IMR-90 (cell line): Measurements from ENCODE around the gene EEF1G. TPM values are rescaled to one million over a fixed set of nuclear protein-coding genes. Genes with fewer than 3 reads are reported as not detected.

Experiments
- ATAC-seq: fragments of 200-7000 bp; cut with Tn5 transposase; 2 replicates; pipeline ENCODE4 v1.9.1; 2020; ENCODE audit warnings: low read depth, mild to moderate bottlenecking, moderate library complexity
- BruUV-seq: library from RNA; stranded (reverse); fragments of 400-500 nt; replicated peaks from 2 replicates; lab custom pipeline; 2021; lab: Mats Ljungman, UMichigan
- CTCF ChIA-PET: fragments of 300-600 bp; formaldehyde crosslinking; extraction: SDS; loops from one replicate; lab custom pipeline; 2021; ENCODE audit warnings: antibody characterized with exemption; lab: Yijun Ruan, JAX
- POLR2A ChIA-PET: fragments of 300-600 bp; sonication (Branson Sonifier 250); formaldehyde crosslinking; loops from one replicate; lab custom pipeline; 2022; ENCODE audit warnings: antibody characterized with exemption; ENCODE audit not compliant: unreplicated experiment; lab: Charles Lee
- DNase-seq: peaks from one replicate; pipeline ENCODE4 v3.0.0; 2013
- H2AFZ ChIP-seq: replicated peaks from 2 replicates; pipeline ENCODE3; 2013; ENCODE audit warnings: low read length, mild to moderate bottlenecking; ENCODE audit not compliant: poor library complexity
- H2AK5ac ChIP-seq: 2 replicates; pipeline ENCODE4 v1.6.1; 2013; ENCODE audit warnings: low read depth, low read length, inconsistent platforms
- H2AK9ac ChIP-seq: replicated peaks from 2 replicates; pipeline ENCODE3; 2013; ENCODE audit warnings: mild to moderate bottlenecking, low read depth, low read length, moderate library complexity; ENCODE audit not compliant: poor library complexity
- H2BK120ac ChIP-seq: 2 replicates; pipeline ENCODE4 v1.6.1; 2013; ENCODE audit warnings: low read depth, low read length, inconsistent platforms
- H2BK15ac ChIP-seq: 3 replicates; pipeline ENCODE4 v1.6.1; 2013; ENCODE audit warnings: low read depth, low read length, inconsistent platforms
- H2BK20ac ChIP-seq: 2 replicates; pipeline ENCODE4 v1.6.1; 2013; ENCODE audit warnings: low read depth, mild to moderate bottlenecking, inconsistent platforms, low read length, moderate library complexity
- H2BK5ac ChIP-seq: 2 replicates; pipeline ENCODE4 v1.6.1; 2013; ENCODE audit warnings: mild to moderate bottlenecking, low read depth, low read length, inconsistent platforms; ENCODE audit not compliant: poor library complexity, severe bottlenecking
- H3K14ac ChIP-seq: replicated peaks from 2 replicates; pipeline ENCODE4 v1.6.1; 2013; ENCODE audit warnings: low read depth, low read length, inconsistent platforms
- H3K18ac ChIP-seq: 2 replicates; pipeline ENCODE4 v1.6.1; 2013; ENCODE audit warnings: low read depth, low read length, control low read depth
- H3K23ac ChIP-seq: 2 replicates; pipeline ENCODE4 v1.6.1; 2013; ENCODE audit warnings: low read depth, low read length, inconsistent platforms
- H3K27ac ChIP-seq: 2 replicates; pipeline ENCODE4 v1.5.1; 2013; ENCODE audit warnings: mild to moderate bottlenecking, control low read depth, low read length; ENCODE audit not compliant: insufficient read depth
- H3K27me3 ChIP-seq: 2 replicates; pipeline ENCODE4 v1.6.1; 2013; ENCODE audit warnings: low read length; ENCODE audit not compliant: control insufficient read depth, insufficient read depth
- H3K36me3 ChIP-seq: 2 replicates; pipeline ENCODE4 v1.6.1; 2013; ENCODE audit warnings: low read length, mixed read lengths; ENCODE audit not compliant: control insufficient read depth, insufficient read depth
- H3K4ac ChIP-seq: 2 replicates; pipeline ENCODE4 v1.6.1; 2013; ENCODE audit warnings: low read depth, low read length, inconsistent platforms
- H3K4me1 ChIP-seq: 2 replicates; pipeline ENCODE4 v1.6.1; 2013; ENCODE audit warnings: low read length, mixed read lengths; ENCODE audit not compliant: control insufficient read depth, insufficient read depth
- H3K4me2 ChIP-seq: 2 replicates; pipeline ENCODE4 v1.6.1; 2013; ENCODE audit warnings: low read depth, mild to moderate bottlenecking, control low read depth, low read length, moderate library complexity
- H3K4me3 ChIP-seq: 2 replicates; pipeline ENCODE4 v1.5.1; 2013; ENCODE audit warnings: low read depth, mild to moderate bottlenecking, control low read depth, low read length, moderate library complexity; ENCODE audit not compliant: insufficient read depth
- H3K56ac ChIP-seq: 2 replicates; pipeline ENCODE4 v1.6.1; 2013; ENCODE audit warnings: low read length, inconsistent platforms; ENCODE audit not compliant: insufficient read depth; ENCODE audit errors: extremely low read depth
- H3K79me1 ChIP-seq, 2 experiments: 2 replicates each; pipeline ENCODE4 v1.6.1; 2013; ENCODE audit warnings: low read length in 2 of 2, inconsistent platforms in 1 of 2, low read depth in 1 of 2
- H3K9ac ChIP-seq: 2 replicates; pipeline ENCODE4 v1.6.1; 2013; ENCODE audit warnings: low read depth, low read length, control low read depth
- H3K9me1 ChIP-seq: 2 replicates; pipeline ENCODE4 v1.6.1; 2013; ENCODE audit warnings: low read length, inconsistent platforms; ENCODE audit not compliant: insufficient read depth
- H3K9me3 ChIP-seq: 2 replicates; pipeline ENCODE4 v1.6.1; 2013; ENCODE audit warnings: low read length; ENCODE audit not compliant: control insufficient read depth, insufficient read depth
- H4K20me1 ChIP-seq: 2 replicates; pipeline ENCODE4 v1.6.1; 2013; ENCODE audit warnings: low read length, inconsistent platforms; ENCODE audit not compliant: insufficient read depth
- H4K5ac ChIP-seq: 2 replicates; pipeline ENCODE4 v1.6.1; 2013; ENCODE audit warnings: mild to moderate bottlenecking, low read depth, low read length, control low read depth
- H4K8ac ChIP-seq, 2 experiments: 2 replicates each; pipeline ENCODE4 v1.6.1; 2013; ENCODE audit warnings: low read depth in 2 of 2, low read length in 2 of 2, control low read depth in 1 of 2, inconsistent platforms in 1 of 2
- H4K91ac ChIP-seq: 2 replicates; pipeline ENCODE4 v1.6.1; 2013; ENCODE audit warnings: low read depth, low read length, inconsistent platforms; ENCODE audit not compliant: insufficient read depth
- BHLHE40 ChIP-seq: fragments of 150-350 bp; IDR thresholded peaks from 2 replicates; pipeline ENCODE4 v1.6.1; 2016; ENCODE audit warnings: mild to moderate bottlenecking, low read depth, low read length
- CEBPB ChIP-seq: IDR thresholded peaks from 2 replicates; pipeline ENCODE4 v1.6.1; 2012; ENCODE audit warnings: low read depth, low read length, improper control_type of control experiment
- CTCF ChIP-seq: conservative IDR thresholded peaks from 2 replicates; pipeline ENCODE4 v1.5.1; 2012; ENCODE audit warnings: mild to moderate bottlenecking, low read depth, low read length, improper control_type of control experiment
- ELK1 ChIP-seq: fragments of 150-350 bp; IDR thresholded peaks from 2 replicates; pipeline ENCODE4 v1.6.1; 2016; ENCODE audit warnings: low read depth, mild to moderate bottlenecking, low read length, moderate library complexity, borderline replicate concordance
- FOS ChIP-seq: fragments of 150-350 bp; IDR thresholded peaks from 2 replicates; pipeline ENCODE4 v1.6.1; 2016; ENCODE audit warnings: low read depth, low read length
- MXI1 ChIP-seq: IDR thresholded peaks from 2 replicates; pipeline ENCODE4 v1.6.1; 2012; ENCODE audit warnings: low read depth, mild to moderate bottlenecking, low read length, moderate library complexity, borderline replicate concordance
- NFE2L2 ChIP-seq: fragments of 150-350 bp; IDR thresholded peaks from 2 replicates; pipeline ENCODE4 v1.6.1; 2016; ENCODE audit warnings: low read depth, mild to moderate bottlenecking, low read length
- WGBS, 2 experiments: methylation state at CpG; one replicate each; pipeline versions ENCODE4 v1.1.5 to v1.1.7; 2013; ENCODE audit warnings: missing lambda C conversion rate in 2 of 2; ENCODE audit not compliant: insufficient read length in 1 of 2; ENCODE audit errors: extremely low coverage in 2 of 2; 5-methylcytosine and 5-hydroxymethylcytosine counted together
- dilution Hi-C: fragments of 300-500 bp; cut with HindIII; formaldehyde crosslinking; loops from one replicate; pipeline ENCODE4 v1.14.3; 2018; ENCODE audit warnings: low sequenced_read_pairs; ENCODE audit not compliant: unreplicated experiment
- in situ Hi-C: fragments of 300-500 bp; cut with MboI; formaldehyde crosslinking; loops from 3 replicates; pipeline ENCODE4 v1.14.3; 2019; ENCODE audit warnings: low sequenced_read_pairs, inconsistent platforms, mixed read lengths
- intact Hi-C: fragments of 100-400 bp; cut with micrococcal nuclease; formaldehyde crosslinking; loops from 2 replicates; pipeline ENCODE4 v1.10.0; 2022
- polyA plus RNA-seq, 3 experiments: library from polyadenylated mRNA; depleted of rRNA; stranded (reverse); fragments of >200 nt; gene quantifications; 2 replicates each; pipeline ENCODE4 v1.2.3, GENCODE V29; 2012; ENCODE audit warnings: low replicate concordance in 1 of 3
- total RNA-seq: library from RNA; depleted of rRNA; stranded (reverse); fragments of >200 nt; gene quantifications from 2 replicates; pipeline ENCODE4 v1.2.3, GENCODE V29; 2012

EEF1G gene
- total and polyA plus RNA-seq, 2 of the 4 experiments (the other 2 are of a cell fraction): 1,684 to 1,857 TPM

GRCh38 chr11:62547691-62548281 is 25.9 kb downstream of the EEF1G start:
- H3K27me3 ChIP-seq: no peaks in the 10 kb centered on the region
- intact Hi-C loops: no loop called here
- H3K18ac ChIP-seq: peak overlapping the region; percentile 31
- ATAC-seq (no peak), DNase-seq (no peak)
- ChIA-PET CTCF (interaction anchor here (0.9 kb wide), 1 partner anchor 13 kb away, joined by 3 read pairs; no protein-coding TSS in a partner anchor), POLR2A (interaction anchor here (1.1 kb wide), 1 partner anchor 13 kb away, joined by 8 read pairs; no protein-coding TSS in a partner anchor)
- peaks cover 3 to 47% of the 10 kb centered on the region in 2 experiments; a peak in 2 of 4 replicates for H3K79me1 ChIP-seq
- H2BK120ac ChIP-seq: peak overlapping the region; percentile 79
- H2AK5ac ChIP-seq: peak overlapping the region; percentile 48
- H2BK20ac ChIP-seq: peak overlapping the region; percentile 23
- WGBS, 2 experiments: 83% methylated on average over 1 of the region's 8 CpGs; no CpG with 5 or more reads in 1 of the 2 experiments
- peak overlapping the region; percentile 94 for H3K27ac ChIP-seq
- peak overlapping the region; percentile 97 for H2AK9ac ChIP-seq
- peak overlapping the region; percentile 95 for H3K4me2 ChIP-seq
- no TSS peak for BruUV-seq
- H3K14ac ChIP-seq: peak overlapping the region; percentile 5
- peaks cover 15% of the 10 kb centered on the region for H3K4me1 ChIP-seq
- H4K20me1 ChIP-seq: peaks cover 28% of the 10 kb centered on the region
- H3K4me3 ChIP-seq: peak overlapping the region; percentile 85
- H3K23ac ChIP-seq: peak overlapping the region; percentile 76
- in situ Hi-C loops: no loop called here
- dilution Hi-C loops: no loop called here
- H3K4ac ChIP-seq: peak overlapping the region; percentile 97
- peak overlapping the region; percentile 67 for H2BK5ac ChIP-seq
- peak overlapping the region; percentile 48 for H4K5ac ChIP-seq
- peak overlapping the region; percentile 67 to 81; a peak in 3 of 4 replicates for H4K8ac ChIP-seq
- H3K9ac ChIP-seq: peak overlapping the region; percentile 91
- peak overlapping the region; percentile 19; the same call in 1 of the 2 replicates for H3K56ac ChIP-seq
- peak overlapping the region; percentile 78 for H4K91ac ChIP-seq
- no peak for TF ChIP-seq MXI1
- TF ChIP-seq ELK1: no peak
- no peak for TF ChIP-seq BHLHE40
- no peak for TF ChIP-seq CEBPB
- no peak for TF ChIP-seq FOS
- no peak for TF ChIP-seq CTCF
- TF ChIP-seq NFE2L2: no peak
- peaks cover 7% of the 10 kb centered on the region for H3K36me3 ChIP-seq
- no peaks in the 10 kb centered on the region for H3K9me3 ChIP-seq
- H2BK15ac ChIP-seq: peak overlapping the region; percentile 9; the same call in 1 of the 3 replicates
- H3K9me1 ChIP-seq: peaks cover 8% of the 10 kb centered on the region
- peak overlapping the region; percentile 85 for H2AFZ ChIP-seq
